ENCODE measurements around the gene ZNF236. TPM values are rescaled to one million over a fixed set of nuclear protein-coding genes. Genes with fewer than 3 reads are reported as not detected.
"Not testable (repeated sequence)": the region's sequence is repeated elsewhere in the genome, so short reads cannot be mapped to it uniquely, and the experiment has no call there.

ZNF236 gene
- total and polyA plus RNA-seq, 2 donors (not counting 1 experiment from before 2014, with no cell fraction given), result 8.9 to 39.5 TPM

- Histone ChIP-seq H3K9ac (ENCODE audit: low read length) (no peak overlapping the region), H4K20me1 (ENCODE audit: control insufficient read depth, insufficient read depth, low read length, poor library complexity, severe bottlenecking) (peaks cover 36% of the 10 kb centered on the region), H3K36me3 (replicated peaks in 1 of 2; ENCODE audit: control extremely low read depth in 1 of 2, control insufficient read depth in 1 of 2, extremely low read depth in 1 of 2, insufficient read depth in 2 of 2, low read length in 1 of 2) (peaks cover 5 to 61% of the 10 kb centered on the region in 2 experiments), H3K4me1 (ENCODE audit: control insufficient read depth in 2 of 2, insufficient read depth in 2 of 2, low read length in 2 of 2) (no peaks in the 10 kb centered on the region), H3K27me3 (replicated peaks in 1 of 4; ENCODE audit: control extremely low read depth in 1 of 4, control insufficient read depth in 3 of 4, insufficient read depth in 4 of 4, low read length in 3 of 4) (no peaks in the 10 kb centered on the region), H2AFZ (ENCODE audit: insufficient read depth, low read depth, low read length, poor library complexity, severe bottlenecking) (no peak overlapping the region), H3K4me3 (ENCODE audit: control extremely low read depth in 1 of 5, extremely low read depth in 1 of 5, insufficient read depth in 1 of 5, low read depth in 2 of 5, low read length in 4 of 5) (no peak overlapping the region), H3K4me2 (replicated peaks; ENCODE audit: low read depth, low read length, poor library complexity, severe bottlenecking) (no peak overlapping the region), H3K79me2 (ENCODE audit: control insufficient read depth, insufficient read depth, low read length) (peaks cover 36% of the 10 kb centered on the region), H3K27ac (ENCODE audit: low read length in 2 of 2) (no peak overlapping the region), H3K9me3 (ENCODE audit: control extremely low read depth in 1 of 3, control insufficient read depth in 2 of 3, insufficient read depth in 1 of 3, low read length in 2 of 3) (no peaks in the 10 kb centered on the region)
- ATAC-seq (ENCODE audit: low read depth) (no peak), DNase-seq (no peak)
- 97% methylated on average over 16 of the region's 16 CpGs for WGBS (ENCODE audit: insufficient coverage)
- no peak for TF ChIP-seq EZH2 (IDR thresholded peaks at IDR 0.05; ENCODE audit: borderline replicate concordance, insufficient read depth, low read depth, low read length, poor library complexity, severe bottlenecking)
- TF ChIP-seq, protein P1, sequence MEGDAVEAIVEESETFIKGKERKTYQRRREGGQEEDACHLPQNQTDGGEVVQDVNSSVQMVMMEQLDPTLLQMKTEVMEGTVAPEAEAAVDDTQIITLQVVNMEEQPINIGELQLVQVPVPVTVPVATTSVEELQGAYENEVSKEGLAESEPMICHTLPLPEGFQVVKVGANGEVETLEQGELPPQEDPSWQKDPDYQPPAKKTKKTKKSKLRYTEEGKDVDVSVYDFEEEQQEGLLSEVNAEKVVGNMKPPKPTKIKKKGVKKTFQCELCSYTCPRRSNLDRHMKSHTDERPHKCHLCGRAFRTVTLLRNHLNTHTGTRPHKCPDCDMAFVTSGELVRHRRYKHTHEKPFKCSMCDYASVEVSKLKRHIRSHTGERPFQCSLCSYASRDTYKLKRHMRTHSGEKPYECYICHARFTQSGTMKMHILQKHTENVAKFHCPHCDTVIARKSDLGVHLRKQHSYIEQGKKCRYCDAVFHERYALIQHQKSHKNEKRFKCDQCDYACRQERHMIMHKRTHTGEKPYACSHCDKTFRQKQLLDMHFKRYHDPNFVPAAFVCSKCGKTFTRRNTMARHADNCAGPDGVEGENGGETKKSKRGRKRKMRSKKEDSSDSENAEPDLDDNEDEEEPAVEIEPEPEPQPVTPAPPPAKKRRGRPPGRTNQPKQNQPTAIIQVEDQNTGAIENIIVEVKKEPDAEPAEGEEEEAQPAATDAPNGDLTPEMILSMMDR (IDR thresholded peaks at IDR 0.05), result no peak
- H3K4me1 Mint-ChIP-seq, result peaks cover 3% of the 10 kb centered on the region
- H3K27ac Mint-ChIP-seq, result no peak overlapping the region
- CTCF ChIA-PET, result interaction anchor here (2.0 kb wide), 1 partner anchor 33 kb away, joined by 4 read pairs; no protein-coding TSS in a partner anchor
- intact Hi-C loops (cut with micrococcal nuclease), result no loop called here
- POLR2A ChIA-PET, result no interaction called here
- no peak overlapping the region for H3K4me3 Mint-ChIP-seq
- H3K27me3 Mint-ChIP-seq, result no peaks in the 10 kb centered on the region
- H3K9me3 Mint-ChIP-seq (ENCODE audit: insufficient read depth), result no peaks in the 10 kb centered on the region
Observed at GRCh38 chr18:77016936-77017335, 194.6 kb downstream of the ZNF236 start.

GRCh38 chr18:77017355-77017754 lies 195.0 kb downstream of the ZNF236 start:
- WGBS (ENCODE audit: insufficient coverage), result 95% methylated on average over 6 of the region's 6 CpGs
- CTCF ChIA-PET, result no interaction called here

DNA sequence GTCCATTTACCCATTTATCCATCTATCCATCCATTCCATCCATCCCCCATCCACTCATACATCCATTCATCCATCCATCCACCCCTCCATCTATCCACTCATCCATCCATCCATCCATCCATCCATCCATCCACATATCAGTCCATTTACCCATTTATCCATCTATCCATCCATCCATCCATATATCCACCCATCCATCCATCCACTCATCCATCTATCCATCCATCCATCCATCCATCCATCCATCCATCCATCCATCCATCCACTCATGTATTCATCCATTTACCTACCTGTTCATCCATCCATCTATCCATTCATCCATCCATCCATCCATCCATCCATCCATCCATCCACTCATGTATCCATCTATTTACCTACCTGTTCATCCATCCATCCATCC lies 196.3 kb downstream of the ZNF236 start:
- intact Hi-C loops (cut with micrococcal nuclease); H3K4me2 ChIP-seq (replicated peaks; ENCODE audit: low read depth, low read length, poor library complexity, severe bottlenecking); H3K4me1 Mint-ChIP-seq; H3K27me3 ChIP-seq (replicated peaks in 1 of 4; ENCODE audit: control extremely low read depth in 1 of 4, control insufficient read depth in 3 of 4, insufficient read depth in 4 of 4, low read length in 3 of 4); H3K4me1 ChIP-seq (ENCODE audit: control insufficient read depth in 2 of 2, insufficient read depth in 2 of 2, low read length in 2 of 2); POLR2A ChIA-PET; ATAC-seq (ENCODE audit: low read depth); H3K27me3 Mint-ChIP-seq; H3K4me3 ChIP-seq (ENCODE audit: control extremely low read depth in 1 of 5, extremely low read depth in 1 of 5, insufficient read depth in 1 of 5, low read depth in 2 of 5, low read length in 4 of 5); DNase-seq; CTCF ChIA-PET; H3K27ac Mint-ChIP-seq; H3K27ac ChIP-seq (ENCODE audit: low read length in 2 of 2); H3K9me3 Mint-ChIP-seq (ENCODE audit: insufficient read depth); H3K4me3 Mint-ChIP-seq; H3K9ac ChIP-seq (ENCODE audit: low read length); H2AFZ ChIP-seq (ENCODE audit: insufficient read depth, low read depth, low read length, poor library complexity, severe bottlenecking); H3K9me3 ChIP-seq (ENCODE audit: control extremely low read depth in 1 of 3, control insufficient read depth in 2 of 3, insufficient read depth in 1 of 3, low read length in 2 of 3): not testable (repeated sequence)
- Histone ChIP-seq H3K79me2 (ENCODE audit: control insufficient read depth, insufficient read depth, low read length) (peaks cover 41% of the 10 kb centered on the region), H3K36me3 (replicated peaks in 1 of 2; ENCODE audit: control extremely low read depth in 1 of 2, control insufficient read depth in 1 of 2, extremely low read depth in 1 of 2, insufficient read depth in 2 of 2, low read length in 1 of 2) (peaks cover 4 to 46% of the 10 kb centered on the region in 2 experiments), H4K20me1 (ENCODE audit: control insufficient read depth, insufficient read depth, low read length, poor library complexity, severe bottlenecking) (peaks cover 32% of the 10 kb centered on the region)

More at GRCh38 chr18:77017355-77017754, 195.0 kb downstream of the ZNF236 start:
- Histone ChIP-seq H3K79me2 (ENCODE audit: control insufficient read depth, insufficient read depth, low read length) (peaks cover 36% of the 10 kb centered on the region), H3K4me2 (replicated peaks; ENCODE audit: low read depth, low read length, poor library complexity, severe bottlenecking) (no peak overlapping the region), H3K4me1 (ENCODE audit: control insufficient read depth in 2 of 2, insufficient read depth in 2 of 2, low read length in 2 of 2) (no peaks in the 10 kb centered on the region), H3K27ac (ENCODE audit: low read length in 2 of 2) (no peak overlapping the region), H4K20me1 (ENCODE audit: control insufficient read depth, insufficient read depth, low read length, poor library complexity, severe bottlenecking) (peaks cover 36% of the 10 kb centered on the region), H2AFZ (ENCODE audit: insufficient read depth, low read depth, low read length, poor library complexity, severe bottlenecking) (no peak overlapping the region), H3K36me3 (replicated peaks in 1 of 2; ENCODE audit: control extremely low read depth in 1 of 2, control insufficient read depth in 1 of 2, extremely low read depth in 1 of 2, insufficient read depth in 2 of 2, low read length in 1 of 2) (peaks cover 6 to 58% of the 10 kb centered on the region in 2 experiments), H3K27me3 (replicated peaks in 1 of 4; ENCODE audit: control extremely low read depth in 1 of 4, control insufficient read depth in 3 of 4, insufficient read depth in 4 of 4, low read length in 3 of 4) (no peaks in the 10 kb centered on the region), H3K4me3 (ENCODE audit: control extremely low read depth in 1 of 5, extremely low read depth in 1 of 5, insufficient read depth in 1 of 5, low read depth in 2 of 5, low read length in 4 of 5) (no peak overlapping the region), H3K9ac (ENCODE audit: low read length) (no peak overlapping the region), H3K9me3 (ENCODE audit: control extremely low read depth in 1 of 3, control insufficient read depth in 2 of 3, insufficient read depth in 1 of 3, low read length in 2 of 3) (no peaks in the 10 kb centered on the region)
- Mint-ChIP-seq H3K4me3 (no peak overlapping the region), H3K27me3 (no peaks in the 10 kb centered on the region), H3K4me1 (peaks cover 2% of the 10 kb centered on the region), H3K9me3 (ENCODE audit: insufficient read depth) (no peaks in the 10 kb centered on the region), H3K27ac (no peak overlapping the region)
- TF ChIP-seq, protein P1 (IDR thresholded peaks at IDR 0.05), result no peak
- no peak for TF ChIP-seq EZH2 (IDR thresholded peaks at IDR 0.05; ENCODE audit: borderline replicate concordance, insufficient read depth, low read depth, low read length, poor library complexity, severe bottlenecking)
- intact Hi-C loops (cut with micrococcal nuclease), result no loop called here
- no peak for ATAC-seq (ENCODE audit: low read depth)
- no peak for DNase-seq
- POLR2A ChIA-PET, result no interaction called here
